Inflammatory macrophage (primary cell): Measurements from ENCODE around the gene ZNF333.

Experiments
- DNase-seq, 2 donors: peaks; one replicate each; pipeline ENCODE4 v3.0.0-alpha.2; 2020 to 2022
- total RNA-seq, 18 experiments: gene quantifications; one replicate each; lab custom pipeline; 2026; ENCODE audit warnings: mixed read lengths in 6 of 18, inconsistent platforms in 2 of 18; lab: John Stamatoyannopoulos, UW

The ZNF333 gene
- 6.2 to 20.4 (median 10.1) reads per million in 18 experiments for total RNA-seq

- peak; percentile 94 to 96 for DNase-seq
Observed at GRCh38 chr19:14689598-14690503, at the start of gene ZNF333. TSS of gene ZNF333 (plus strand) at chr19:14690048. CDS start at chr19:14693492, 3,444 bp downstream.

GRCh38 chr19:14648506-14648905 is 41.3 kb upstream of the ZNF333 start:
- DNase-seq, result no peak

GRCh38 chr19:14649020-14649419 is 40.8 kb upstream of the ZNF333 start:
- no peak for DNase-seq

- DNase-seq, result no peak
Observed at GRCh38 chr19:14650161-14650560, 39.7 kb upstream of the ZNF333 start.

- peak in 1 of 2 donors; percentile 16 for DNase-seq
Observed at GRCh38 chr19:14654786-14655560, 34.9 kb upstream of the ZNF333 start.

GRCh38 chr19:14655726-14656125 is 34.1 kb upstream of the ZNF333 start:
- peak in 1 of 2 donors; percentile 14 for DNase-seq

GRCh38 chr19:14659874-14660489 is 29.9 kb upstream of the ZNF333 start:
- no peak for DNase-seq

- peak; percentile 78 to 90 for DNase-seq
Observed at GRCh38 chr19:14661372-14661924, 28.4 kb upstream of the ZNF333 start.

GRCh38 chr19:14669940-14670339 is 19.9 kb upstream of the ZNF333 start:
- no peak for DNase-seq

GRCh38 chr19:14670408-14670807 is 19.4 kb upstream of the ZNF333 start:
- DNase-seq, result peak in 1 of 2 donors; percentile 36

- peak; percentile 92 to 98 for DNase-seq
Observed at GRCh38 chr19:14672188-14672872, 17.5 kb upstream of the ZNF333 start.

- DNase-seq, result peak in 1 of 2 donors; percentile 22
Observed at GRCh38 chr19:14673088-14673487, 16.8 kb upstream of the ZNF333 start.

- DNase-seq, result peak; percentile 70 to 73
Observed at GRCh38 chr19:14674764-14675163, 15.1 kb upstream of the ZNF333 start, which contains the start of gene ADGRE3. TSS of gene ADGRE3 (minus strand) at chr19:14674844. CDS start at chr19:14674770, 74 bp downstream.

GRCh38 chr19:14676762-14677161 is 13.1 kb upstream of the ZNF333 start:
- no peak for DNase-seq

- DNase-seq, result no peak
Observed at GRCh38 chr19:14677464-14677863, 12.4 kb upstream of the ZNF333 start.

- DNase-seq, result no peak
Observed at GRCh38 chr19:14678199-14678598, 11.6 kb upstream of the ZNF333 start.

- no peak for DNase-seq
Observed at GRCh38 chr19:14682084-14682483, 7.8 kb upstream of the ZNF333 start.

GRCh38 chr19:14683439-14683838 is 6.4 kb upstream of the ZNF333 start:
- DNase-seq, result peak; percentile 93 to 97

- peak; percentile 25 to 51 for DNase-seq
Observed at GRCh38 chr19:14686411-14686810, 3.4 kb upstream of the ZNF333 start.

GRCh38 chr19:14694641-14695266 is 4.9 kb downstream of the ZNF333 start:
- DNase-seq, result no peak

- DNase-seq, result no peak
Observed at GRCh38 chr19:14695471-14695870, 5.6 kb downstream of the ZNF333 start.
